ENCODE results near the gene ABCC4. TPM values are rescaled to one million over a fixed set of nuclear protein-coding genes. Genes with fewer than 3 reads are reported as not detected.

Gene ABCC4
- total and polyA plus RNA-seq, 2 donors (not counting 1 experiment from before 2014, with no cell fraction given), result 1.8 to 7.1 TPM

- no peak for TF ChIP-seq EZH2 (IDR thresholded peaks at IDR 0.05; ENCODE audit: borderline replicate concordance, insufficient read depth, low read depth, low read length, poor library complexity, severe bottlenecking)
- no peak for TF ChIP-seq CTCF (IDR thresholded peaks at IDR 0.05)
- Histone ChIP-seq H3K4me1 (ENCODE audit: control insufficient read depth in 2 of 2, insufficient read depth in 2 of 2, low read length in 2 of 2) (no peaks in the 10 kb centered on the region), H3K9me3 (ENCODE audit: control extremely low read depth in 1 of 3, control insufficient read depth in 2 of 3, insufficient read depth in 1 of 3, low read length in 2 of 3) (no peaks in the 10 kb centered on the region), H3K27me3 (replicated peaks in 1 of 4; ENCODE audit: control extremely low read depth in 1 of 4, control insufficient read depth in 3 of 4, insufficient read depth in 4 of 4, low read length in 3 of 4) (no peaks in the 10 kb centered on the region), H3K27ac (ENCODE audit: low read length in 2 of 2) (no peak overlapping the region), H4K20me1 (ENCODE audit: control insufficient read depth, insufficient read depth, low read length, poor library complexity, severe bottlenecking) (no peaks in the 10 kb centered on the region), H2AFZ (ENCODE audit: insufficient read depth, low read depth, low read length, poor library complexity, severe bottlenecking) (no peak overlapping the region), H3K4me3 (ENCODE audit: control extremely low read depth in 1 of 5, extremely low read depth in 1 of 5, insufficient read depth in 1 of 5, low read depth in 2 of 5, low read length in 4 of 5) (no peak overlapping the region), H3K9ac (ENCODE audit: low read length) (no peak overlapping the region), H3K4me2 (replicated peaks; ENCODE audit: low read depth, low read length, poor library complexity, severe bottlenecking) (no peak overlapping the region), H3K79me2 (ENCODE audit: control insufficient read depth, insufficient read depth, low read length) (no peaks in the 10 kb centered on the region), H3K36me3 (replicated peaks in 1 of 2; ENCODE audit: control extremely low read depth in 1 of 2, control insufficient read depth in 1 of 2, extremely low read depth in 1 of 2, insufficient read depth in 2 of 2, low read length in 1 of 2) (no peaks in the 10 kb centered on the region)
- ChIA-PET POLR2A (no interaction called here), CTCF (no interaction called here)
- Mint-ChIP-seq H3K9me3 (ENCODE audit: insufficient read depth) (peaks cover 3% of the 10 kb centered on the region), H3K27ac (no peak overlapping the region), H3K4me1 (no peaks in the 10 kb centered on the region), H3K4me3 (no peak overlapping the region), H3K27me3 (no peaks in the 10 kb centered on the region)
- DNase-seq (no peak), ATAC-seq (ENCODE audit: low read depth) (no peak)
- WGBS (ENCODE audit: insufficient coverage), result 93% methylated on average over 7 of the region's 8 CpGs
- intact Hi-C loops (cut with micrococcal nuclease), result no loop called here
Measured at GRCh38 chr13:95118541-95119324, 182.5 kb downstream of the ABCC4 start.

GRCh38 chr13:95117092-95117491 lies 184.2 kb downstream of the ABCC4 start:
- no peak overlapping the region for H2AFZ ChIP-seq (ENCODE audit: insufficient read depth, low read depth, low read length, poor library complexity, severe bottlenecking)
- ChIA-PET POLR2A (no interaction called here), CTCF (interaction anchor here (1.2 kb wide), 1 partner anchor 77 kb away, joined by 3 read pairs; no protein-coding TSS in a partner anchor)
- H3K4me3 Mint-ChIP-seq, result no peak overlapping the region
- peaks cover 3% of the 10 kb centered on the region for H3K9me3 Mint-ChIP-seq (ENCODE audit: insufficient read depth)
- H3K4me1 ChIP-seq (ENCODE audit: control insufficient read depth in 2 of 2, insufficient read depth in 2 of 2, low read length in 2 of 2), result no peaks in the 10 kb centered on the region
- WGBS (ENCODE audit: insufficient coverage), result 83% methylated on average over 5 of the region's 6 CpGs
- DNase-seq, result no peak
- no peaks in the 10 kb centered on the region for H3K27me3 ChIP-seq (replicated peaks in 1 of 4; ENCODE audit: control extremely low read depth in 1 of 4, control insufficient read depth in 3 of 4, insufficient read depth in 4 of 4, low read length in 3 of 4)
- H3K4me1 Mint-ChIP-seq, result no peaks in the 10 kb centered on the region
- no peaks in the 10 kb centered on the region for H4K20me1 ChIP-seq (ENCODE audit: control insufficient read depth, insufficient read depth, low read length, poor library complexity, severe bottlenecking)
- TF ChIP-seq CTCF (IDR thresholded peaks at IDR 0.05), result no peak
- no peak for TF ChIP-seq EZH2 (IDR thresholded peaks at IDR 0.05; ENCODE audit: borderline replicate concordance, insufficient read depth, low read depth, low read length, poor library complexity, severe bottlenecking)
- no peak overlapping the region for H3K4me3 ChIP-seq (ENCODE audit: control extremely low read depth in 1 of 5, extremely low read depth in 1 of 5, insufficient read depth in 1 of 5, low read depth in 2 of 5, low read length in 4 of 5)
- no peaks in the 10 kb centered on the region for H3K36me3 ChIP-seq (replicated peaks in 1 of 2; ENCODE audit: control extremely low read depth in 1 of 2, control insufficient read depth in 1 of 2, extremely low read depth in 1 of 2, insufficient read depth in 2 of 2, low read length in 1 of 2)
- no peaks in the 10 kb centered on the region for H3K9me3 ChIP-seq (ENCODE audit: control extremely low read depth in 1 of 3, control insufficient read depth in 2 of 3, insufficient read depth in 1 of 3, low read length in 2 of 3)
- H3K27me3 Mint-ChIP-seq, result no peaks in the 10 kb centered on the region
- no peak overlapping the region for H3K27ac Mint-ChIP-seq
- H3K79me2 ChIP-seq (ENCODE audit: control insufficient read depth, insufficient read depth, low read length), result no peaks in the 10 kb centered on the region
- ATAC-seq (ENCODE audit: low read depth), result no peak
- no peak overlapping the region for H3K4me2 ChIP-seq (replicated peaks; ENCODE audit: low read depth, low read length, poor library complexity, severe bottlenecking)
- H3K27ac ChIP-seq (ENCODE audit: low read length in 2 of 2), result no peak overlapping the region
- no peak overlapping the region for H3K9ac ChIP-seq (ENCODE audit: low read length)
- intact Hi-C loops (cut with micrococcal nuclease), result no loop called here
